NCI-H69 (cell line): ENCODE measurements around the gene TNIP2.

ENCODE experiments used
- DNase-seq: peaks from one replicate; lab custom pipeline; 2025; lab: John Stamatoyannopoulos, UW

The TNIP2 gene, protein sequence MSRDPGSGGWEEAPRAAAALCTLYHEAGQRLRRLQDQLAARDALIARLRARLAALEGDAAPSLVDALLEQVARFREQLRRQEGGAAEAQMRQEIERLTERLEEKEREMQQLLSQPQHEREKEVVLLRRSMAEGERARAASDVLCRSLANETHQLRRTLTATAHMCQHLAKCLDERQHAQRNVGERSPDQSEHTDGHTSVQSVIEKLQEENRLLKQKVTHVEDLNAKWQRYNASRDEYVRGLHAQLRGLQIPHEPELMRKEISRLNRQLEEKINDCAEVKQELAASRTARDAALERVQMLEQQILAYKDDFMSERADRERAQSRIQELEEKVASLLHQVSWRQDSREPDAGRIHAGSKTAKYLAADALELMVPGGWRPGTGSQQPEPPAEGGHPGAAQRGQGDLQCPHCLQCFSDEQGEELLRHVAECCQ

DNA sequence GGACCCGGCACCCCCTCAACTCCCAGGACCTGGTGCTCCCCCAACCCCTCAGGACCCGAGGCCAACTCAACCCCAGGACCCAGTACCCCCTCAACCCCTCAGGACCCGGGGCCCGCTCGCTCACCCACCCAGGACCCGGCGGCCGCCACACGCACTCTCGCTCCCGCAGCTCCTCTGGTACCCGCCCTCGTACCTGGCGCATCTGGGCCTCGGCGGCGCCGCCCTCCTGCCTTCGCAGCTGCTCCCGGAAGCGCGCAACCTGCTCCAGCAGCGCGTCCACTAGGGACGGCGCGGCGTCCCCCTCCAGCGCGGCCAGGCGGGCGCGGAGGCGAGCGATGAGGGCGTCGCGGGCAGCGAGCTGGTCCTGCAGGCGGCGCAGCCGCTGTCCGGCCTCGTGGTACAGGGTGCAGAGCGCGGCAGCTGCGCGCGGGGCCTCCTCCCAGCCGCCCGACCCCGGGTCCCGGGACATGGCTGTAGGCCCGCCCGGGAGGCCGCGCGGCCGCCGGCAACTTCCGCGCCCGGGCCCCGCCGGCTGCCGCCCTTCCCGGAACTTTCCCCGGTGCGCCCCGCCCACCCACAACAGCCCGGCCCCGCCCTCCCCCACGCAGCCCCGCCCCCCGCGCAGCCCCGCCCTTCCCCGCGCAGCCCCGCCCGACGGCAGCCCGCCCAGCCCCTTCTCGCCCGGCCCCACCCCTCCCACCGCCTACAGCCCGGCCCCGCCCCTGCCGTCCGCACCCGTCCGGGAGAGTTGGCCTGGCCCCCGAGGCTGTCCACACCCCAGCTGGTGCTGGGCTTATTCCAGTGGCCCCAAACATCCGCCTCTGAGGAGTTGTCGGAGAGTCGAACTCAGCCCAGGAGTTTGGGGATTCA lies at the start of gene TNIP2:
Gene TNIP2, minus strand, starts transcription at position 516 of the 870 bp plus-strand sequence. Its CDS starts 47 bp downstream, at position 469.
- DNase-seq: peak; percentile 87

DNA sequence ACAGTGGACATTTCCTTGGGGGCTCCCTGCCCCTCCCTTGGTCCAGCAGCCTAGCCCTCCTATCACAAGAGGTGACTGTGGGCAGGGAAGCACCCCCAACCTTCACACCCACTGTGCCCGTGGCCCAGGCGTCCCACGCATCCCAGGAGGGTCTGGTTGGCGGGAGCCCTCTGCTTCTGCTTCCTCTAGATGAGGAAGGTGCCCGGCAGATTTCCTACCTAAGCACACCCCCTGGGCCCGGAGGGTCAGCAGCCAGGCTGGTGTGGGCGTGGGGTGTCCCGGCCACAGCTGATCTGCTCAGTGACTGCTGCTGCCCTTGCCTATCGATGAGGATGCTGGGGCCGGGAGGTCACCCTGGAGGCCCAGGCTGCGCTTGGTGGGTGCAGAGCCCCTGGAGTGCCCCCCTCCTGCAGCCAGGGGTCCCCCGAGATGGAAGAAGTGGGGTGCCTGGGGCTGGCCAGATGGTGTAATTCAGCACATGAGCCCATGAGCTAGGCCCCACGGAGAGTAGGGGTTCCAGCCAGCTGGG lies 48.9 kb upstream of the TNIP2 start:
- DNase-seq: no peak

DNA sequence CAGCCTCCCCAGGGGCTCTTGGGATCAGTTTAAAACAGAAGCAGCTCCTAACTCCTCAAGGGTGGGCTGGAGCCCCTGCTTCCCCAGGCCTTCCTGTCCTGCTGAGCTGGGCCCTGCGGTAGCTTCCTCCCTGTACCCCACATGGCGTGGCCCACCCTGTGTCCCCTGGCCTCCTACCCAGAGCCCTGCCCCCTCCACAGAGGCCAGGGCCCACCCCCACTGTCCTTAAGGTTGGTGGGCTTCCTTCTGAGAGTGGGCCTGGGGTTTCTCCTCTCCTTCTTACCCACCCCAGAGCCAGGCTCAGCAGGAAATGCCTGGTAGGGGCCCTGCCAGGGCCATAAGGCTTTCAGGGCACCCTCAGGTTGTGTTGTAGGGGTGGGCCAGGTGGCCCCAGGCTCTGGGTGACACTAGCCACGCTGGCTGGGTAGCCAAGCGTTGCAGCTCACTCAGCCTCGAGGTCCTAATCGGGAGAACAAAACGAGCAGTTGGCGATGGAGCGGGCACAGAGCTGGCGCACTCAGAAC lies 48.4 kb upstream of the TNIP2 start:
- DNase-seq: no peak

DNA sequence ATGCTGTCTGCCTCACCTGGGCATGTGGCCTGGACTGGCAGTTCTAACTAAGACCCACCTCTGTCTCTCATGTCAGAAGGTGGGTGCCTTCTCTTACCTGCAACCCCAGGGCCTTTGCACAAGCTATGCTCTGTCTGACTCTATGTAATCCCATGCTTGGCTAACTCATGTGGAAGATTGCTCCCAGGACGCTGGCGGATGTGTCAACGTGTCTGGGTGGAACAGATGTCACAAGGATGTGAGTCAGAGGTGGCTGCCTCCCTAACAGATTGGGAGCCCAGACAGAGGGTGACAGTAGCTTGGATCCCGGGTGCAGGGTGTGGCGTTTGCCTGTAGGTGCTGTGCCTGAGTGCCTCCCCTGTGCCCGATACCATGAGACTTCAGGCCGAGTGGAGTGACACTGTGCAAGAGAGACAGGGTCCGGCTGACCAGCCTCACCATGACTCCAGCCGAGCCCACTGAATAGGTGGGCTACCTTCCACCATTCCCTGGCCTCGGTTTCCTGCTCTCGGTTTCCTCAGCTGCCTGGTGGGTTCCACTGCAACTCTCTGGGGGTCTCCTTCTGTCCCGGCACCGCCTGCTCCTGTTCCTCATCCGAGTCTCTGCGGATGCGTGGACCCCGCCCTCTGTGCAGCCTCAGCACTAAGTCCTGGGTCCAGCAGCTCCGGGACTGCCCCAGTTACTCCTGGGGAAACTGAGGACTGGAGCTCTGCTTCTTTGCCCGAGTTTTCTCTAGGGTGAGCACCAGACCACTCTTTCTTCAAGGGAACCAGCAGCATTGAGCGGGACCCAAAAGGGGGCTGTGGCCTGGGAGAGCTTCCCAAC lies 47.7 kb upstream of the TNIP2 start:
- DNase-seq: peak; percentile 22

DNA sequence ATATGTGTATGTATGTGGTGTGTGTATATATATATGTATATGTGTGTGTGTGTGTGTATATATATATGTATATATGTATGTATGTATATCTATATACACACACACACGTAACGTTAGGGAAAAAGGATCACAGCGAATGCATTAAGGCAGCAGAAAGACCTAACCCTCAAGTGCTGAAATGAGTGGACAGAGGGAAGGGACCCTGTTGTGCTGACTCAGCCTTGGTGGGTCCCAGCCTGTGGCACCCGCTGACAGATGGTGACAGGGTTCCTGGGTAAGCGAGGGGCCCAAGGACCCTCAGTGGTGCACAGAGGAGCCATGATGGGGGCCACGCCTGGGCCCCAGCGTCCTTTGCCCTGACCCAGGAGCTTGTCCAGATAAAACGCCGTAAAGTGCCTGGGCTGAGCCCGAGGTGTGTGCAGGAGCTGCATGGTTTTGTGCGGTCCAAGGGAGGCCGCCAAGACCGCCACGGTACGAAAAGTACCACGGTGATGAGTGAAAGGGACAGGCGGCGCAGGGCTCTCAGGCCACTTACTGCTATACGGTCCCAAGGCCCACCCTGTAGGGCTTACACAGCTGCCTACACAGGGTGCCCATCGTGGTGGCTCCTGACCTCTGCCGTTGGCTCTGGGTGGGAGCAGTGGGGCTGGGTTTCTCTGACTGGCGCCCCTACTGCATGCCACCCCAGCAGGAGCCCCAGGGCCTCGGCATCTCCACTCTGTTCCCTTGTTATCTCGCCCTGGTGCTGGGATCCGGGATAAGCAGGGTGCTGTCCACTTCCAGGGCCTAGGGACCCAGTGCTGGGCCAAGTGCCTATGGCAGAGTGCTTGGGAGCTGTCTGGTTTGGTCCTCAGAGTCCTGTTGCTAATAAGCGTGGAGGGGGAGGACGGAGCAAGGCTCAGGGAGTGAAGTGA lies 46.7 kb upstream of the TNIP2 start:
- DNase-seq: no peak

DNA sequence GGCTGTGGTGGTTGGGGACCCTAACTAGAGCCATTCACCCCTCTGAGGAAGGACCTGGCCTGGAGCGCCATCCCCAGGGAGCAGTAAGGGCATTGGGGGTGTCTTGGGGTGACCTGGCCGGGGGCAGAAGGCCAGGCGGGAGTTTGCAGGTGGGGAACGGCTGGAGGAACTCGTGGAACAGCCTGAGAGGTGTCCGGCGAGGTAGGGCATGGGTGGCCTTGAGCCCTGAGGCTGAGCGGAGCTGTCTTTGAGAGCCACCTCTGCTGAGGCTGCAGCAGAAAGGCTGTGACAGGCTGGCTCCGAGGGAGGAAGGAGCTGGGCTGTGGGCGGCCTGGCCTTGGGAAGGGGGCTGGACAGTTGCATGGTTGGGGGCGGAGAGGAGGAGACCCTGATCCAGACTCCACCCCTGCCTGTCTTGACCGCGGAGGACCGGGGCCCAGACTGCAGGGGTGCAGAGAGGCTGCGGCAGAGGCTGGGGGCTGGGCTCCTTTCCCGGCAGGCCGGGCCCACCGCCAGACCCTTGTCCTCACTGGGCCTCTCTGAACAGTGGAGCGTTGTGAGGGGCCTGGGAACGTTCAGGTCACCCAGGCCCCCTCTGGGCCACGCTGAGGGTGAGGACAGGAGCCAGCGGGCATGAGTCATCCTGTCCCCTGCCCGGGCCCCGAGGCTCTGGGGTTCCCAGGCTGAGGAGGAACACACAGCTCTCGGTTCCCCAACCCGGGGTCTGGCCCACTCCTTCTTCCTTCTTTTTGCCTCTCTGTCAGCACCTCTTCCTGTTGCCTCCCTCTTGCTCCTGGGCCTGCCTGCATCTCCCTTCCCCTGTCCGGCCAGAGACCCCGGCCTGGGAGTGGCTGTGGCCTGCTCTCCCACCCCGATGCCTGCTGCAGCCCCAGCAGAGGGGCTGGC lies 44.8 kb upstream of the TNIP2 start:
- no peak for DNase-seq

DNA sequence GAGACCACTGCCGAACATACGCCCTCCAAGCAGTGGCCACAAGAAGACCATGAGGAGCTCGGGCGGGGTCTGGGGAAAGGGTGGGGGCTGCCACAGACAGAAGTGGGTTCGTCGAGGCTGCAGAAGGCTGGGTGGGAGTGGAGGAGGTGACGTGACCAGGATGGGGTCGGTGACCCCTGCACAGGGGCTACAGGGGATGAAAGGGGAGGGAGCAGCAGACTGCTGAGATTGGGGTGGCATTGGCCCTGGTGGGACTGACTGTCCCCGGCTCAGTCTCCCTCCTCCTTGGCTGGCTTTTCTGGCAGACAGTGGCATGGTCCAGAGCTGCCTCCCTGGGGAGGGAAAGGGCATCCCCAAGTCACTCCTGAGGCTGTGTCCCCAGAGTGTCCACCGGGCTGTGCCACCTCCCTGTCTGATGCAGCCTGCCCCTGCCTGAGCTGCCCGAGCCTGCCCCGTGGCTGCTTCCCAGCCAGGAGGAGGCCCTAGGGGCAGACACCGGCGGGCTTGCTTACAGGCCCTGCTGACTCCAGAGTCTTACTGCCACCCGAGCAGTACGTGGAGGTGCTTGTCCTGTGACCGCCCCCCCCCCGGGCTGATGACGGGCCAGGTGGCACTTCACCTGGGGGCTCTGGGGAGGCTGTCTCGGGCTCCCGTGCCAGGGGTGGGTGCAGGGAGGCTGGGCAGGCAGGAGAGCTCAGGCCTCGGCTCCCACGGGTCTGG lies 44.0 kb upstream of the TNIP2 start:
- no peak for DNase-seq

DNA sequence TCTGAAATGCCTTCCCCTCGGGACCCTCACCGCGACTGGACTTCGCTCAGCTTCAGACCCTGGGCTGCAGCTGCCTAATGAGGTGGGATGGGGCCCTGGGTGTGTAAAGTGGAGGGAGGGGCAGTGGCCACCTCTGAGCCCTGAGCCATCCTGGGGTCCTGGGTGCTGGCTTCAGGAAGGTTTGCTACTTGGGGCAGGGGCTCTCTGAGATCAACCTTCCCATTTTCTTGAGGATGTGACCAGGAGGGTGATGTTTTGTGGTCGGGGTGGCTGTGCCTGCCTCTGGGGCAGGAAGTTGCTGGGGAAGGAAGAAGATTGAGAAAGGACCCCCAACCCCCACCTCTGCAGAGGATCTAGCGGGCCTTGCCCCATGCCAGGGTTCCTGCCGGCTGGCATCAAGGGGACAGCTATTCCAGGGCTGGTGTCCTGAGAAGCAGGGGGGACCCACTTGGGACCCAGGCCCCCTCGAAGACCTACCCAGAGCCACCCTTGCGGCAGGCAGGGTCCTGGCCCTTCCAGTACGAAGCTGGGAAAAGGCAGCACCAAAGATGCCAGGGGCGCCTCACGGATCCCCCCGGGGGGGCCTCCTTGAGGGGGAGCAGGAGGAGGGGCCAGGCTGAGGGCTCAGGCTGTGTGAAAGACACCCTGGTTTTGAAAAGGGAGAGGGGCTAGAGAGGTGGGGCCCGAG lies 43.2 kb upstream of the TNIP2 start:
- DNase-seq: no peak

DNA sequence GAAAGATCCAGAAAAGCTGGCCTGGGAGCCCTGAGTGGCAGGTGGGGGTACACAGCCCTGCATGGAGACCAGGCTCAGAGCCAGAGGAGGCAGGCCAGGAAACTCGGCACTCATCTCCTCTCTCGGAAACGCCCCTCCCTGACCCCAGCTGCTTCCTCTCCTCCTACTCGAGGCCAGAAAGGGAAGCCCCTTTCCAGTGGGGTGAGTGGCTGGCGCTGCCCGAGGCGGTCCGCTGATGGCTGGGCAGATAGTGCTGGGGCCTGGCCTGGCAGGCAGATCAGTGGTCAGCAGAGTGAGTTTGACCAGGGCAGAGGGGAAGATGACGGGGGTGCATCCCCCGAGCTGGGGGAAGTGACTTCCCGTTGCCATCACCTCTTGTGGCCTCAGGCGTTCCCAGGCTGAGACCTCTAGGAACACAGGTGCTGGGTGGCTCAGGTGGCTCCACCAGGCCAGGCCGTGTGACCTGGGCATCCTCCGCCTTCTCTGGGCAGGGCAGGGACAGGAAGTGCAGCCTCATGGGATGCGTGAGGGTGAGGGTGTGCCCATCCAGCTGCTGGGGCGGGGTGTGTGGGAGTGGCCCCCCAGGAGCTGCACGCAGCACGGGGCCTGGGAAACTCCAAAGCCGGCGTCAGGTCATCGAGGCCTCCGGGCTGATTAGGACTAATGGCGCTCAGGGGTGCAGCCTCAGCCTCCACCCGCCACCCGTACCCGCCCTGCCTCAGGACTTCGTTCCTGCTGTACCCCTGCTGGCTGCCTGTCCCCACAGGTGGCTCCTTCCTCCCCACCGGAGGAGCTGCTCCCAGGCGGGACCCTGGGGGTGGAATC lies 42.5 kb upstream of the TNIP2 start:
- peak; percentile 45 for DNase-seq

DNA sequence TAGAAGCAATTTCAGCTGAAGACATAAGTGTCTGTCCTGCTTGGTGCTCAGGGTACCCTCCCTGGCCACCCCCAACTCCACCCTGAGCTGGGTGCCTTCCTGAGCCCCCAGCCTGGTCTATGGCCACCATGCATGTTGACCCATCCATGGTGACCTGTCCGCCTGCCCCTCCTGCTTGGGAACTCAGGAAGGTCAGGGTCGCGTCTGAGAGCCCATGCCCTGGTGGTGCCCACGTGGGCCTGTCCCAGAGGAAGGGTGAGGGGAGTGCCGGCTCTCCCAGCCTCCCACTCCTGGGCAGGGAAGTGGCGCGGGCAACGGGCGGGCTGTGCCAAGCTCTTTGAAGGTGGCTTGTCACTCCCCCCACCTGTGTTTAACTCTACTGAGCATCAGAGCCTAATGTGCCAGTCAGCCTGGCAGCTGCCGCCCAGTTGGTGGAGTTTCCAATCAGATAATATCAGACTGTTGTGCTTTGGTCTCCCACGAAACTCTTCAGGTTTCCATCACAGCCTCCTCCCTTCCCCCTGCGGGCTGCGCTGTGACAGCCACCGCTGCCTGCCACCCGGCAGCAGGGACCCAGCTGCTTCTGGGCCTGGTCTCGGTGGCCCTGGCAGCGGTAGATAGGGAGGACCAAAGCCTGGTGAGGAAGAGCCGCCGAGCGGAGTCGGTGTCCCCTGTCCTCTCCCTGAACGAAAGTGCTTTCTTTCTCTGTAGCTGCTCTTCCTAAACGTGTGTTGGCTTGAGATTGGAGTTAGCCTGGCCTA lies 41.6 kb upstream of the TNIP2 start:
- DNase-seq: no peak

DNA sequence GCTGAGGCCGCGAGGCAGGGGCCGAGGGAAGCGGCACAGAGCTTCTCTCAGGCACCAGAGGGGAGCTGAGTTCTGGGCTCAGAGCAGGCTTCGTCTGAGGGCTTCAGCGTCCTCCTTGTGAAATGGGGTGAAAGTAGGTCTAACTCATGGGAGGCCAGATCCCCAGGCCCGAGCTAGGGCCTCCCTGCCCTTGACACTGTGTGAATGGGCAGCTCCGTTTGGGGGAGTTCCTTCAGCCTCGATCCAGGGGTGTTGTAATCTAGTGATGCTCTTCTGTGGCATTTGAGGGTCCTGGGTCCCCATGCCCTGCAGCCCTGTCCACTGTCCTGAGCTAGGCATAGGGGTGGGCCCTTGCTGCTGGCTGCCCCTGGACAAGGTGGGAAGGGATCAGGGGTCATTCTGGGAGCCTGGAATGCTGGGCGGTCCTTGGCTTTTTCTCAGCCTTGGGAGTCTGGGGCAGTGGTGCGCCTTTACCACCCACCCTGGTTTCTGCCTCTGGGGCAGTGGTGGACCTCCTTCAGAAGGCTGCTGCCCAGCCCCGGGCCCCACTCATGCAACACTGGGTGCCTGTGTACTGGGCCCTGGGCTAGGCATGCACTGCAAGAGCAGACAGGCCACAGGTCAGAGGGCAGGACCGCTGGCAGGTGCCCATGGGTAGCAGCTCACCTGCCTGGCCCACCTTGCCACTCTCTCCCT lies 40.9 kb upstream of the TNIP2 start:
- DNase-seq: no peak

DNA sequence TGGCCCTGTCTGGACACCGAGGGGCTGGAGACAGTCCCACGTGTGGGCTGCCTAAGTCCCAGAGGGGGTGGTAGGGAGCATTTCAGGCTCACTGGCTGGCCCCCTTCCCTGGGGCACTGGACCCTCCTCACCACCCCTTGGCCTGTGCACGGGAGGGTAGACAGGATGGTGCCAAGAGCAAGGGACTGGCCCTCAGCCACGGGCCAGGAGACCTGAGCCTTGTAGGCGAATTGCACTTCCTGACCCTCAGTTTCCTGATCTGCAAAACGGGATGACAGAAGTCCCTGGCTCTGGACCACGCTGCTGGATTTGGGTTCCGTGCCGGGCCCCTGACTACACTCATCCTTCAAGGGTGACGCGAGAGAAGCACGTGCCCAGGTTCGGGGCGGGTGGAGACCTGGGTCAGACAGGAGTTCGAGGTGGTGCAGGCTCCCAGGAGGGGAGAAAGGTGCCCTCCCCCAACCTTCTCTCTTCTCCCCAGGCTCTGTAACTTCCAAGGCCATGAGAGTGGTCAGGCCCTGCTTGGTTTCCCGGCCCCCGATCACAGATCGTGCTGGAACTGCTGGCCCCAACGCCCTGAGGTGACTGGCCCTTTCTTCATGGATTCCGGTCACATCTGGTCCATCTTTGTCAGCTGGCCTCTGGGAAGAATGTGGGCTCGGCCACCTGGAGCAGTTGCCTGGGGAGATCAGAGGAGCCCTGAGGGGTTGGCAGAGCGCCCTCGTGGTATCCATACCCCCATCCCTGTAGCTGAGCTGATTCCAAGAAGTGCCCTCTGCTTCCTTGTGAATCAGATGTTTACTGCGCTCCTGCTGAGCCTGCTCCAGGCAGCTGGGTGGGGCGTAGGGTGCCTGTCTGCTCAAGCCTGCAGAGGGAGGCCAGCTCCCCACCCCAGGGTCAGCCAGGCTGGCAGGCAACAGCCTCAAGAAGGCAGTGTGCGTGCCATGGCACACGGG lies 40.0 kb upstream of the TNIP2 start:
- DNase-seq: peak; percentile 80

DNA sequence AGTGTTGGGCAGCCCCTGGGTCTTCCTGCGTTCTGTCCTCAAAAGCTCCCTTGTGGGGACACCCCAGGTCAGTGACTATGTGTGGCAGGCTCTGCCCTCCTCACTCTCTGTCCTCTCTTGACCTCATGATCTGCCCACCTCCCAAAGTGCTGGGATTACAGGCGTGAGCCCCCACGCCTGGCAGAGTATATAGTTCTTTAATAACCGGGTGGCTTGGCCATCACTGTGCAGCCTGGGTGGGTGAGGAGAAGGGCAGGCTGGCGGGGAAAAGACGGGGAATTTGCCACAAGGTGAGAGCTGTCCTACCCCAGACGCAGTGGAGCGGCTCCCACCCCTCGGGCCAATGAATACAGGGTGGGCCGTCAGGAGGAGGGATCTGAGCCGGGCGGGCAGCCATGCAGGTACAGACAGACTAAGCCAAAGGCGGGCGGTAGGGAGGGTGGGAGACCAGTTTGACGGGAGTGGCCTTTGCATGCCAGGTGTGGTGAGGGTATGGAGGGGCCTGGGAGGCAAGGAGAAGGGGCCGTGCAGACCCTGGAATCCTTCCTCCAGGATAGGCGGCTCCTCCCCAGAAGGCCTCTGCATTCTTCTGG lies 39.3 kb upstream of the TNIP2 start:
- DNase-seq: no peak
